Measurements from ENCODE around the gene MRTFB.
"Not testable (repeated sequence)": the region's sequence is repeated elsewhere in the genome, so short reads cannot be mapped to it uniquely, and the experiment has no call there.

The MRTFB gene

DNA sequence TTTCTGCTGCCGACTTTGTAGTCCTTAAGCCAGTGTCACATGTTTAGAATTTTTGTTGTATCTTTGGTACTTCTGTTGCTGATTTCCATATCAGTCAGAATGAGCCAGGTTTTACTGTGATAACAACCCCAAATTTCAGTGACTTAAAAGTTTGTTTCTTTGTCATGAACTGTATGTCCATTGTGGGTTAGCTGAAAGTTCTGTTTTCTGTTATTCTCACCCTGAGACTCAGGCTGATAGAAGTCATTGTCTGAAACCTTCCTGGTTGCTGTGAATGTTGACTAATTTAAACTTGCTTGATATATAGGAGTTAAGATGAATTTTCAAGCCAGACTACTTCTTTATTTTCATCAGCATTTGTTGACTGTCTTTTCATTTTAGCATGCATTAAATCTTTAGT lies 68.8 kb downstream of the MRTFB start:
- no peak for DNase-seq

GRCh38 chr16:14140923-14141322 lies 69.8 kb downstream of the MRTFB start:
- DNase-seq: no peak

DNA sequence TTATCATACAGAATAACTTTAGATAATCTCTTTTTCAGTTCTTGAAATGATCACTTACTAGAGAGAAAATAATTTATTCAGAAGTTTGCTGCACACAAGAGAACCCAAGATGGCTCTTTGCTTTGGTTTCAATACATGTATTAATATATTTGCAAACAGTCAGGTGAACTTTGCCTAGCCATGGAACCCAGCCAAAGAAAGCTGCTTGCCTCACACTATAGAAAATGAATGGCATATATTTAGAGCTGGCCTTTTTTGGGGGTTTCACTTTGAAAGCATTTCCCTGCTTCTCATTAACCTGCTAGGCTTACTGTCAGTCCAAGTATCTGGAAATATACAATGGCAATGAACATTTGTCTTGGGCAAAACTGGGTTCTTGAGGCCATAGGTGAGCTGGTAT lies 75.3 kb downstream of the MRTFB start:
- DNase-seq: no peak

DNA sequence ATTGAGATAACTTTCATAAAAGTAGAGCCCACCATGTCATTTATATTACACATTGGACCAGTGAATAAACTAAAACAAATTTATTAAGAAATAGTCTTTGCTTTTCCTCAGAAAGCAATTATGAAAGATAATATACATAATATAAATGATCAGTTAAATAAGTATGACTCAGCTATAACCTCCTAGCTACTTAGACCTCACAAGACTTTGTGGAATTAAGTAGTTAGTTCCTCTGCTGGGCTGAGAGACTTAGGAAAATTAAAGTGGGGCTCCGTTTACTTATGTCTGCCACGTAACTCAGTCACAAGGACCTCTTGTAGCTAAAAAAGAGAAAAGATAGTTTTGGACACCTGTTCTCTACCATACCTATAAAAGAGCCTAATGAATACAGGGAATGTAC lies 76.9 kb downstream of the MRTFB start:
- DNase-seq: no peak

DNA sequence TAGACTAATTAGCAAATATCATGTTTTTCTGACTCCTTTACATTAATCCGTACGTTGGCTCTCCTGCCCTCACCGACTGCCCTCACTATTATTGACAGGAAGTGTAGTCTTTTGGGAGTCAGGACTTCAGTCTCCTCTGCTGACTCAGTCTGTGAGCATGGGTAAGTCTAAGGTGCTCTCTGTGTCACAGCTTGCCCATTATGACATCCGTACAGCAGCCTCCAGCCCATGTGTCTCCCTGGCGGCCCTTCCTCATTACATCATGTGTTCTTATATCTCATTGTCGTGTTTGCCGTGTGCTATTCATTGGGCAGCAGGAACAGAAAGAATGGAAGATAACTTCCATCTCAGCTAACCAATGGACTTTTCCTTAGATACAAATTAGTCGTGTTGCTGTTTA lies 77.5 kb downstream of the MRTFB start:
- DNase-seq: peak; percentile 20

- DNase-seq: no peak
These were observed 79.7 kb downstream of the MRTFB start for GRCh38 chr16:14150796-14151195.

DNA sequence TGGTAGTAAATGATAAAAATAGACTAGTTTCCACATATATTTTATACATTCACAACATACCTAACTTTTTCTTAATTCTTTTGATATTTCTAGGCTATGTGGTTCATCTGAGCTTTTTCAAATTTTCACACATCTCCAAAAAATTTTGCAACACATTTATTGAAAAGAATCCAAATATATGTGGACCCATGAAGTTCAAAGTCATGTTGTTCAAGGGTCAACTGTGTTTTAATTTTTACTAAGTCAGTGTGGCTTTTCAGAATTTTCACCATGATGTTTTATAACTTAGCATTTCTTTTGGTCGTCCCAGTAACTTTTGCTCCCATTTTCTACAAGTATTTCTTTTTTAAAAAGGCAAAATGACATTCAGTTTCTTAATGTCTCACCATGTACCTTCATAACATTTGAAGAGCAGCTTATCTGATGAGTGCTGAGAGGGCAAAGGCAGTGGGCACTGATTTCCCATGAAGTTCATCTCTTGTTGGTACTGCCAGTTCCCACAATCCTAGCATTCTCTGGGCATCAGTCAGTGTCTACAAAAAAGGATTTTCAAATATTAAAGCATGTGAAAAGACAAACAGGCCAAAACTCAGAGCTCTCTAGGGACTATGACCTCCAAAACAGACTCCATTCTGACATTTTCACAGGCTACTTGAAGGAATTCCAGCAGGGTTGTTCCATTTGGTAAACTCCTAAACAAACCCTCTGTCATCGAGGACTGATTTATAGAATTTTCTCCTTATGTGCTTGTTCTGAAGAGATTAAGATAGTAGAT lies 80.3 kb downstream of the MRTFB start:
- peak; percentile 55 for DNase-seq

GRCh38 chr16:14155572-14156190 lies 84.6 kb downstream of the MRTFB start:
- no peak for DNase-seq

DNA sequence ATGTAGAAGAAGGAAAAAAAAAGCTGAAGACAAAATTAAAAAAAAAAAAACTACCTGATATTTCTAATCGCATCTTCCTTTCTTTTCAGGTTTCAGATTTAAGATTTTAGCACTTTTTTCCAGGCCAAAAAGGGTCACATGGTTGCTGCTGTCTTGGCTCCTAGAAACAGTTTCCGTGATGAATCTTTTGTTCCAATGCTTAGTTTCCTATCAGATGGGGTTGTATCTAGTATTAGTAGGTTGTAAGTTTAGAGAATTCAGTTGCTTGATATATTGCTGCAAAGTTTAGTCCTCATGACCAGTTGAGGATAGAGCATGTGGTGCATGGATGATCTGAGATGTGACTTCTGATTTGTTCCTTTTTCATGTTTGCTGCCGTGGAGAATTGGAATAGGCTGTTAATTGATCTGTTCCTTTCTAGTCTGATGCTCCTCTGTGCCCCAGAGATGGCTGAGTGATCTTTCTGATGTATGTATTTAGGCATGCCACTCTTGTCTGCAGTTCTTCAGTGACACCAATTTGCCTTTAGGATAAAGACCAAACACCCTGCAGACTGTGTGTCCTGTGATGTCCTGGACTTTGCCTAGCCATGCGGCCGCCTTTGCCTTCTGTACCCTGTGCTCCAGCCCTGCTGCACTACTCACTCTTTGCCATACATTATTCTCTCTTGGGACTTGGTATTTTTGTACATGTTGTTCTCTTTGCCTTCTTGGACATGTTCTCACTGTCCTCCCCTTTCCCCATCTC lies 94.0 kb downstream of the MRTFB start:
- DNase-seq: no peak

DNA sequence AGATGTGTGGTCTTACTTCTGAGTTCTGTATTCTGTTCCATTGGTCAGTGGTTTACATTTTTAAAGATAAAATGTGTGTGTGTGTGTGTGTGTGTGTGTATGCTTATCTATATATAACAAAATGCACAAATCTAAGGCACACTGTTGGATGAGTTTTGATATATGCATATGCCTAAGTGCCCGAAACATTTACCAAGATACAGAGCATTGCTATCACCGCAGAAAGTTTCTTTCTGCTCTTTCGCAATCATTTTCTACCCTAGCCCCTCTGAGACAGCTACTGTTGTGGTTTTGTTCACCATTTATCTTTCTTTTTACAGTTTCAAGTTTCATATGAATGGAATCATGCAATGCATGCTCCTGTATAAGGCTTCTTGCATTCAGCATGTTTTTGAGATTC lies 97.0 kb downstream of the MRTFB start:
- DNase-seq: peak; percentile 37

- peak; percentile 62 for DNase-seq
These were observed 101.2 kb downstream of the MRTFB start for GRCh38 chr16:14172200-14172809.

- peak; percentile 55 for DNase-seq
These were observed 104.0 kb downstream of the MRTFB start for GRCh38 chr16:14175086-14175485.

- no peak for DNase-seq
These were observed 106.6 kb downstream of the MRTFB start for GRCh38 chr16:14177704-14178103.

- DNase-seq: peak; percentile 13
These were observed 108.0 kb downstream of the MRTFB start for GRCh38 chr16:14179116-14179515.

DNA sequence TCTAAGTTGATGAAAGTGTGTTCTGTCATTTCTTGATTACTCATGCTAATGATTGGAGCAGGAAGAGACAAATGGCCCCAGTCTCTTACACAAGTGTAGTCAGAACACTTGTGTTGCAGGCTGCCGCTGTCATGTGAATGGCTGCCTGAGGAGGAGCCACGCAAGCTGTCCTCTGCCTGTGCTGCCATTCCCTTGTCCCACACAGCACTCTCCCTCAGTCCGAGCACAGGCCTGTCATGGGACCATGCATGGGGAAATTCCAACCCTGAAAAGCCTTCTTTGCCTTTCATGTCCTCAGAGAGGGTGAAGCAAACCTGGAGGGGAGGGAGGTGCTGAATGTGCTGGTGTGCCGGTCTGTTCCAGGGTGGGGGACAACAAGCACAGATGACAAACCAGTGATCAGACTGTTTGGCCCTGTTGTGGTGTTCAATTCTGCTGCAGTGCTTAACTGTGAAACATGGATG lies 109.4 kb downstream of the MRTFB start:
- peak; percentile 10 for DNase-seq

DNA sequence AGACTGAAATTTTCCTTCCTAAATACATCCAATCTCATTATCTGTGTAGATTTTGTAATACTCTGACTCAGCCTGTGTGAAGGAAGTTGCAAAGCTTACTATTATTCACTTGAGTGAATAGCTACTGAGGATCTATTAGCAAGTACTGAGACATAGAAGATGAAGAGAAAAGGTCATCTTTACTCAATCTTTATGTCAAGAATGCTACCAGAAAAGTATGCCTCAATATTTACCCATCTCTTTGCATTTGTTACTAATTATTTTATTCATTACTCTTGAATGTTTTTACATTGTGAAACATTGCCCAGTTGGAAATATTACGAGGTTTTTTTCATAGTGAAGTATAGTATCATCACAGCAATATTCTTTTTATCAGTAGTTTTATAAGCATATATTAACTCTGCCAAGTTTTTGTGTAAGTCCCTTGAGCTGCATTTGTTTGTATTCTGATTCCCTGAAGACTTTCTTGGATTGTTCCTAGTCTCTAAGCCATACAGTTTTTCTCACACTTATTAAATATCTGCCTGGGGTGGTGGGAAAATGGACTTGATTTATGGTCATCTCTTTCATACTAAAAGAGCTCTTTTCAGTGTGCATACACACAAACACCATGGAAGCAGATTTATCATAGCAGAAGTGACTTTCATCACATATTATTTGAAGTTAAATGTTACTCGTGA lies 110.4 kb downstream of the MRTFB start:
- DNase-seq: peak; percentile 91

- DNase-seq: no peak
These were observed 111.9 kb downstream of the MRTFB start for GRCh38 chr16:14182999-14183398.

GRCh38 chr16:14183962-14184361 lies 112.8 kb downstream of the MRTFB start:
- not testable (repeated sequence) for DNase-seq

GRCh38 chr16:14186007-14186794 lies 115.1 kb downstream of the MRTFB start:
- peak; percentile 88 for DNase-seq

- no peak for DNase-seq
These were observed 115.7 kb downstream of the MRTFB start for GRCh38 chr16:14186795-14187221.

DNA sequence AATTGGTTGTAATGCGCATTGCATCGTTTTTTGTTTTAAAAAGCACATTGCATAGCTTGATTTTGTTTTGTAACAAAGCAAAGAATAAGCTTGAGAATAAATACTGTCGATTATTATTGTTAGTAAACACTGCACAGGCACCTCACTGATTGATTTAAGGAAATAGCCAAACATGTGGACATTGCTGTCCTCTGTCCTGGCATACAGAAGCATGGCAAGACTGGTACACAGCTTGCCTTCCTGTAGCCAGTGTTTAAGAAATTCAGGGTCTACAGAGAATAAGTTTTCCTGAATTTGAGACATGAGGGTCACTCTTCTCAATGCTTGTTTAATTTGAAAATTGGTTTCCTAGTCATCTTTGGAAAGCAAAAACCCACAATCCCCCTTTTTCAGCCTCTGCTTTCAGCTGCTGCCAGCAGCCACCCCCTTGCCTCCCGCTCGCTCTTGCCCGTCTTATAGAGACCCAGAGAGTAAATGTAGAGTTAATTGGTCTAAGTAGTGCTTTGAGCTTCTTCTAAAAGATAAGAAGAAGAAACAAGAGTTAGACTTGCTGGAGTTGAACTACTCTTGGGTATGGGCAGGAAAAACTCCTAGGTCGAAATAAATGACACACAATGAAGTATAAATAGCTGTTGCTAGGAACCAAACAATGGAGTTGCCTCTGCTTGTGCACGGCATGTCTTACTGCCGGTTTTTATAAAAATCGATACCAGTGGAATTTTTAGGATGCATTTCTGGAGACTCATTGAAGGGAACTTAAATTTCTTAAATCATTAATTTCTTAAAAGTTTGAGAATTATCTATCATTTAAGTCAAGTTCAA lies 116.6 kb downstream of the MRTFB start:
- no peak for DNase-seq

All from fibroblast of skin of right quadriceps (primary cell).